ENCODE measurements around the gene FAF1.
"Not testable (repeated sequence)": the region's sequence is repeated elsewhere in the genome, so short reads cannot be mapped to it uniquely, and the experiment has no call there.

Gene FAF1

DNA sequence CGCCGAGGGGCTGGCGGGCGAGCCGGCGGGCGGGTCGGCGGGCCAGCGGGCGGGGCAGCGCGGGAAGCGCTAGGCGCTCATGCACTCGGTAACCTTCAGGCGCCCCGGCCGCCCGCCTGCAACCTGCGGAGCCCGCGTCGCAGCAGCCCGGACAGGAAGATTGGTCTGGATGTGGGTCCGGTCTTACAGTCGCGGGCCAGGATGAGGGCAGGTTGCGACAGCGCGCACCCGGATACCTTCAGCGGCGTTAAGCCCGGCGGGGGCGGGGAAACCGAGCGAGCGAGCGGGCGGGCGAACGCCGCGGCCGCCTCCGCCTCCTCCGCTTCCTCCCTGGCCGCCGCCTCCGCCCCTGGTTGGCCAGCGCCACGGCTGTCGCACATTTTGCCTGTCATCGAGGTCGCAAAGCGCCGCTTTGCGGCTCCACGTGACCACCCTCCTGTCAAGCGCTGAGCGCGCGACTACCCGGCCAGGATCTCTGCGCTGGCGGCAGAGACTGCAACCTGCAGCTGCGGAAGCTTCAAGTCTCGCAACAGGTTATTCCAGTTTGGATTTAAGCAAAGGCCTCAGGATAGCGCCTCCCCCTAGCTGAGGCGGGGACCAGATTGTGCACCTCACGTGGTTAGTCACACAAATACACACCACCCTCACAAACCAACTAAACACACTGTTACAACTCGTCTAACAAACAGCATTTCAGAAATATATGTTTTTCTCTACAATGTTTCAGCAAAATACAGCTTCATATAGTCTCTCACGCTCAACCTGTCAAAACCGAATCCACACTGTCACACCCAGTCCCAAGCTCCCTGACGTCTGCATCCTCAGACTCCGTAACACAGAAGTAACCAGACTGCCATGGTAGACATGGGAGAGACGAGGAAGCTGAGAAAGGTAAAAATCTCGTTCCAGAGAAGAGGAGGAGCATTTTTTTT, at the start of gene FAF1:
Gene FAF1 (minus strand): TSS at position 355 of the 932 bp plus-strand sequence. CDS start 456 bp downstream, outside the sequence.
- DNase-seq: peak; percentile 95

DNA sequence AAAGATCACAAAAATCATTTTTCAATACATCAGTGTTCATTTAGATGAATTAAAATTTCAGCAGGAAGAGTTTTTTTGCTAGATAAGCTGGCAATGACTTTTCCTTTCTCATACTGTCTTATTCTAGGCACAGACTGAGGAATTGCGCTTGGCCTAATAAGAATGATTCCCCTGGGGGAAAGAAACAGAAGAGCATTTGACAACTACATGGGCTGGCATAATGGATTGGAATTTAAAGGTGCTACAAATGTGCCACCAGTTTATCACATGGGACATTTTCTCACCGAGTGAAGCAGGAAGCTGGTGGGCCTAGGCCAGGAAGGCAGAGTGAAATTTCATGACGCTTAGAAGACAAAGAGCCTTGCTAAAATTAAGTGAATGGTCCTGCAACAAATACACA, 49.3 kb upstream of the FAF1 start:
- DNase-seq: no peak

DNA sequence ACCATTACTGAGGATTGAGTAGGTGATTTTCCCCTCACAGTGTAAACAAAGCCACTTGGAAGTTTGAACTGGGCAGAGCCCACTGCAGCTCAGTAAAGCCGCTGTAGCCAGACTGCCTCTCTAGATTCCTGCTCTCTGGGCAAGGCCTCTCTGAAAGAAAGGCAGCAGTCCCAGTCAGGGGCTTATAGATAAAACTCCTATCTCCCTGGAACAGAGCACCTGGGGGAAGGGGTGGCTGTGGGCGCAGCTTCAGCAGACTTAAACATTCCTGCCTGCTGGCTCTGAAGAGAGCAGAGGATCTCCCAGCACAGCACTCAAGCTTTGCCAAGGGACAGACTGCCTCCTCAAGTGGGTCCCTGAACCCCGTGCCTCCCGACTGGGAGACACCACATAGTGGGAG, 45.5 kb upstream of the FAF1 start:
- DNase-seq: not testable (repeated sequence)

DNA sequence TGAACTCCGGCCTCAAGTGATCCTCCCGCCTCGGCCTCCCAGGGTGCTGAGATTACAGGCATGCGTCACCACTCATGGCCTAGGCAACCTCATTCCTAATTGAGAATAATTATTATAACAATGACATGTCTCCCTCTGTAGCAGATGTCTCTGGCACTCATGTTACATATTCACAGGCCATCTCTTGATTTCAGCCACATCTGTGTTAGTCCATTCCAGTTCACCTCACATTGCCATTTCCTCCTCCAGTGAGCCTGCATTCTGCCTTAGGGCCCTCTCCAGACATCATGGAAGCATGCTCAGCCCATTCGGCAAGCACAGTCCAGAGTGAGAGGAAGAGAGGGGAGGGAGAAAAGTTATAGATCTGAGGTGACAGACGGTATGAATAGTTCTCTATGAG, 42.4 kb upstream of the FAF1 start:
- no peak for DNase-seq

DNA sequence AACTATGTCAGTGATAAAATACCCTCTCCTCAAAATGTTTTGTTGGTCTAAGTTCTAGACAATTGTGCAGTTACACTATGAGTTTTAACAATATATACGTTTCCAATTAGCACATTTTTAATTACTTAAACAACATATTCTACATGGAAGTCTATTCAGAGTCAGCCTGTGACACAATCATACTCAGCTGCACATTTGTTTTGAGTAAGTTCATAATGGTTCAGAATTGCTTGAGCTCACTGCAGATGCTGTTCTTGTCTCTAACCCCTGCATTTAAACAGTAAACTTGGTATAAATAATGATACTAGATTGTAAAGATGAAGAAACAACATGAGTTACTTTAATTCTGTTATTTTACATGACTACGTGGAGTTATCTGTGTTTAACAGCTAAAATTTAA, 40.6 kb upstream of the FAF1 start:
- DNase-seq: no peak

DNA sequence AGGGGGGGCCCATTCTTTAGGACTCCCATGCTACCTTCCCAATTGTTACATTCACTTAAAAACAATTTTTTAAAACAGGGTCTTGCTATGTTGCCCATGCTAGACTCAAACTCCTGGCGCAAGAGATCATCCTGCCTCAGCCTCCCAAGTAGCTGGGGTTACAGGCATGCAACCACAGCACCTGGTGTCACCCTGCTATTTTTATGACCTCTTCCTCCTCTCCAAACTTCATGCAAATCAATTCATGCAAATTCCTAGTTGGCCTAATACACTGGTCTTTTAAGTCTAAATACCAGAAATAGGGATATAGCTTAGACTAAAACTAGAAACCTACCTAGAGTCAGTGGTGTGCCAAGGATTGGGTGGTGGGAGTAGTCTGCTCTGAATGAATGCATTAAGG, 40.1 kb upstream of the FAF1 start:
- no peak for DNase-seq

DNA sequence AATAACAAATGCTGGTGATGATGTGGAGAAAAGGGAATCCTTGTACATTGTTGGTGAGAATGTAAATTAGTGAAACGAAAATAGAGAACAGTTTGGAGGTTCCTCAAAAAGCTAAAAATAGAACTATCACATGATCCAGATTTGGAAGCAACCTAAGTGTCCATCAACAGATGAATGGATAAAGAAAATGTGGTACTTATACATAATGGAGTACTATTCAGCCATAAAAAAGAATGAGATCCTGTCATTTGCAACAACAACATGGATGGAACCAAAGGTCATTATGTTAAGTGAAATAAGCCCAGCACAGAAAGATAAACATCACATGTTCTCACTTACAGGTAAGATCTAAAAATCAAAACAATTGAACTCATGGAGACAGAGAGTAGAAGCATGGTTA, 39.3 kb upstream of the FAF1 start:
- not testable (repeated sequence) for DNase-seq

DNA sequence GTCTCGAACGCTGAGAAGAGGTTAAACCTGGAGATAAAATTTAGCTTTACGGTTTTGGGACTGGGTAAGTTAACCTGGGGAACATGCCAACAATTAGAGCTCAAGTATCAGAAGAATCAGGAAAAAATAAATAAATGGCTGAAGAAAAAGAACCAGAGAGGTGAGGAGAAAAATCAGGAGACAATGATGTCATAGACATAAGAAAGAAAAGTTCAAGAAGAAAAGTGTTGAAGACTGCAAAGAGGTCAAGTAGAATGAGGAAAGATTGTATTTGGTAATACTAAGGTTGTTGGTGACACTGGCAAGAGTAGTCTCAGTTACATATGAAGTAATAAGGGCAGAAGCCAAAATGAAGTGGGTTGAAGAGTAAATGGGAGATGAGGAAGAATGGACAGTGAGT, 36.0 kb upstream of the FAF1 start:
- no peak for DNase-seq

DNA sequence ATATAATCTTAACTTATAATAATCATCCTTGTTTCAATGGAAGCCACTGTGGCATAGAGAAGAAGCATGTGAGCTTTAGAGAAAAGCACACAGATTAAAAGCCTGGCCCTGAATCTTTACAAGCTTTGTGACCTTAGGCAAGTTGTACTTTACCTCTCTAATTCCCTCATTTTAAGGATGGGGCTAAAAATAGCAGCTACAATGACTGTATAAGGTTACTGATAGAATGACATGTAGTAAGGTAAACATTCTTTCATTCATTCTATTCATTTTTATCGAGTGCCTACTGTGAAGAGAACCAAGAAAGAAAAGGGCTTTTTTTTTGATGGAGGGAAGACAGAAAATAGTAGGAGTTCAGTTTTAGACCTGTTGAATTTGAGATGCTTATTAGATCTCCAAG, 35.6 kb upstream of the FAF1 start:
- no peak for DNase-seq

DNA sequence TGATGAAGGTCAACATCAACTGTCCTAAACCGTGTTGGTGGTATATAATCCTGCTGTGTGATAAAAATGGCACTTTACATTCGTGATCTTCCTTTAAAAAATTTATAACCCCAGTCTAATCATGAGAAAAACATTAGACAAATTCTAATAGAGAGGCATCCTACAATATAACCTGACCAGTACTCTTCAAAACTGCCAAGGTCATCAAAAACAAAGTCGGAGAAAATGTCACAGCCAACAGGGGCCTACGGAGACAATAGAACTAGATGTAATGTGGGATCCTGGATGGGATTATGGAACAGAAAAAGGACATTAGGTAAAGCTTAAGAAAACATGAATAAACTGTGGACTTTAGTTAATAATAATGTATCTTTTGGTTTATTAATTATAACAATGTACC, 34.9 kb upstream of the FAF1 start:
- no peak for DNase-seq

DNA sequence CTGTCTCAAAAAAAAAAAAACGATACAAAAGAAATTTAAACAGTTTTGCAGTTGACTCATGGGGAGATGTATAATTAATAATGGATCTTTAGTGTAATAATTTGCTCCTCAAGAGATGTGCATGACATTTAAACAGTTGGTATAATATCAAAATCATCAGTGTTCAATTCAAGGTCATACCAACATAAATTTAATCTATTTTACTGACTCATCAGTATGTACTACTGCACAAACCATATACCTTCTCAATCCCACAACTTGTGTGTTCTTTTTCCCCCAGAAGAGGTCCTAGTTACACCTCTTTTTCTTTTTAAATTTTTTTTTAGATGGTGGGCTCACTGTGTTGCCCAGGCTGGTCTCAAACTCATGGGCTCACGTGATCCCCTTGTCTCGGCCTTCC, 33.6 kb upstream of the FAF1 start:
- DNase-seq: no peak

DNA sequence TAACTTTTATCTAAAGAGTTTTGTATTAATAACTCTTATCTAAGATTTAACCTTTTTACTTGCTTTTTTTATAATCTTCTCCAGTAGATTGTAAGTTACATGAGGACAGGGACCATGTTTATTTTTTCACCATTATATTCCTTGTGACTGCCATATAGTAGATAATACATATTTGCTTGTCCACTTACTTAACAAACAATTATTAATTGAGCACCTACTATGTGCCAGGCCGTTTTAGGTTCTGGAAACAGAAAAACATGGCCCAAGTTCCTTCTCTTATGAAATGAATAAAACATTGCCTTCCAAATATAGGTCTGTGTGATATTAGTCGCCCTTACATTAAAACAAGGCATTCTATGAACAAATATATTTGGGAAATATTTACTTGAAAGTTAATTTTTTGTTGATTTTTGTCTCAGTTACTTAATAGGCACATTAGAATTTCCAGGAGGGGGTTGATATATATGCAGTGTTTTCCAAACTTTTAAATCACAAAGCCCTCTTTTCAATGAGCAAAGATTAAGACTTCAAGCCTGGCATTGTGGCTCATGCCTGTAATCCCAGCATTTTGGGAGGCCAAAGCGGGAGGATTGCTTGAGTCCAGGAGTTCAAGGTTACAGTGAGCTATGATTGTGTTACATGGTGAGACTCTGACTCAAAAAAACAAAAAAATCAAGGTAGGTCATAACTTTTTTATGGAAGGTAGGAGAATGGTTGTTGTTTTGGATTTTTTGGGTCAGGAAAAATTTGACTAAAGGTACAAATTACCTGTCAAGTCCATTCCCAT, 32.7 kb upstream of the FAF1 start:
- no peak for DNase-seq

DNA sequence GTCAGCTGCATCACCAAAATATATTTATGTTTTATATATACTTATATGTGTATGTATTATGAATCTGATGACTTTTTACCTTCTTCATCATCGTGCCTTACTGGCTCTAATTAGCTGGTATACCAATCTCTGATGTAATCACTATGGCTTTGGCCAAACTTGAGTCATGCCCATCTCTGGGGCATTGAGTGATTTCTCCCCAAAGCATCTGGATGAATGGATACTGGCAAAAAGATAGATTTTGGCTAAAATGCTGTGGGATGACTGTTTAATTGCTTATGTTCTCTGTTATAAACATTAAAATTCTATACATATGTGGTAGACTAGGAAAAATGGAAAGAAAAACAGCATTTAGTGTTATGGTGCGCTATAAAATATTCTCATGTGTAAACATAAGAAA, 29.6 kb upstream of the FAF1 start:
- DNase-seq: no peak

DNA sequence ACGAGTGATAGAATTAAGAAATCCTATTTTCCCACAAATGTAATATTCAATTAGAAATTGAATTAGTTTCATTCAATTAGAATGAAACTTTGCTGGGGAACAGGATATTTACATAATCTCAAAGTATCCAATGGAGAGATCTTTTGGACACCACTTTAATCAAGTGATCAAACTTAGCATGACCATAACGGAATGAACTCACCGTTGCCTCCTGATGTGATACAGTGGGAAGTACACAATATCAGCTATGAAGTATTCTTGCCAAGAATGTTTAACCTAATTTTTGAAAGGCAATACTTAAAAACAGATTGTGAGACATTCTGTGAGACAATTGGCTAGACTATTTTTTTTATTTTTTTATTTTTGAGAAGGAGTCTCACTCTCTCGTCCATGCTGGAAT, 26.6 kb upstream of the FAF1 start:
- no peak for DNase-seq

DNA sequence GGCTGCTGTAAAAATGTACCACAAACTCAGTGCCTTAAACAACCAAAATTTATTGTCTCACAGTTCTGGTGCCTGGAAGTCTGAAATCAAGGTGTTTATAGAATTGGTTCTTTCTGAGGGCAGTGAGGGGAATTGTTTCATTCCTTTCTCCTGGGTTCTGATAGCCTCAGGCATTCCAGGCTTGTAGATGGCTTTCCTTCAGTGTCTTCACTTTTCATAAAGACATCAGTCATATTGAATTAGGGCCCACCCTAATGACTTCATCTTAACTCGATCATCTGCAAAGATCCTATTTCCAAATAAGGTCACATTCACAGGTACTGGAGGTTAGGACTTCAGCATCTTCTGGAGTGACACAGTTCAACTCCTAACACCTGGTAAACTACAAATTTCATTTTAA, 25.0 kb upstream of the FAF1 start:
- DNase-seq: no peak

DNA sequence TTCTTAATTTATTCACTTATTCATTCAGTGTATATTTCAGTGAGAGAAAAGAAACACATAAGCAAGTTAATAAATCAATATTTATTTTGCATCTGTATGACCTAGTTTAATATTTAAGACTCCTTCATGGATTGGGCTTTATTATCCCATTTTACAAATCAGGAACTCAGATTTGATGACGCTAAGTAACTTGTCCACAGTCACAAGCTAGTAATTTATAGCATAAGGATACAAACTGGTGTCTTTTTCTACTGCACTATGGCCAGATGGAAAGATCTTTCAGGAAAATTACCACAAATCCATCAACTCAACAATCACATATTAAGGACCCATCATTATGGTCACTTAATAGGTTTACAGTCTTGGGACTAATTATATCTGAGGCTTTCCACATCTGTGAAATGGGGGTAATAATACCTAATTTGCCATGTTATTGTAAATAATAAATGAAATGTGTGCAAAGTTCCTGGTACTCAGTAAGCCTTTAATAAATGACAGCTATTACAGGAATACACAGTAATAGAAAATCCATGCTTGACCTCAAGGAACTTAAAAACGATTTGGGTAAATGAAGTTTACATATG, 23.2 kb upstream of the FAF1 start:
- no peak for DNase-seq

DNA sequence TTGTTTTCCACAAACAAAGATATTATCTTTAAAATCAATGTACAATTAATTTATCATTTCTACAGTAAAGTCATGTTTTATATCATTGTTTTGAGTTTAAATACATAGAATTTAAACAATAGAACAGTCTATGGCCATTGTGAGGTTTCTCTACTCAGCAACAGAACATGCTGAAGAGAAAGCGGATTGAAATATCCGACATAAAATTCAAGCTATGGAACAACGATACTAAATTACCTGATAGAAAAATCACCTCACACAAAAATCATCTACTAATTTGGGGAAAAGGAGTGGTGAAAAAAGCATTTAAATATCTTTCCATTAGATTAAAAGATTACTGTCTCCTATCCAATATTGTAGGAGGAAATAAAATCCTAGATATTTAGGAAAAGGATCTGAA, 22.5 kb upstream of the FAF1 start:
- no peak for DNase-seq

DNA sequence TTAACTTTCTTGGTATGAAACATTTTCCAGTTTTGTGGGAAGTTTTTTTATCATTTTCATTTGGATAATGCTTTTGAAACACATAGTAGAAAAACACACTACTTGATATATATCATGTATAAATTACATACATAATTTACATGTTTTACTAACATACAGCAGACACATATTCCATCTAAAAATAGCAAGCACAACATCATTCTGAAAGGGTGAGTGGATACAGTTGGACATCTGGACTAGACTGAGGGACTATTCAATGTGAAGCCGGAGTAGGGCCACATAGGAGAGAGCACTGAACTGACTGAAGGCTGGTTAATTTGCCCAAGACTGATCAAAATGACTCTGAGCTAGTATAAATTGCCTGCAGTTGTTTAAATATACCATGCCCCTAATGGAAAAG, 21.7 kb upstream of the FAF1 start:
- no peak for DNase-seq

DNA sequence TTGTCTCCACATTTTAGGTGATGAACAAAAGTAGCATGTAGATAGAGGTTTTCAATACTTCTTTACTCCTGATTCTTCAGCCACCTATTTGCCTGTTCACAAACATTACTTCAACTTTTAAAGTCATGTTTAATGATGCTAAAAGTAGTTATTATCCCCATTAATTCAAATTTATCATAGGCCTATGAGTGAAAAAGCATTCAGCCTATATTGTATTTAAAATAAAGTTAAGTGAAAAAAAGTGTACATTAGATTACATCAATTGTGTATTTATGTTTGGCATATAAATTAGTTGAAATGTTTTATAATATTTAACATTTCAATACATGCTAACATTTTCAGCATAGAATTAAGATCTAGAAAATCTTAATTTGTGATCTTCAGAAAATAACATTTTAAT, 20.4 kb upstream of the FAF1 start:
- DNase-seq: no peak

DNA sequence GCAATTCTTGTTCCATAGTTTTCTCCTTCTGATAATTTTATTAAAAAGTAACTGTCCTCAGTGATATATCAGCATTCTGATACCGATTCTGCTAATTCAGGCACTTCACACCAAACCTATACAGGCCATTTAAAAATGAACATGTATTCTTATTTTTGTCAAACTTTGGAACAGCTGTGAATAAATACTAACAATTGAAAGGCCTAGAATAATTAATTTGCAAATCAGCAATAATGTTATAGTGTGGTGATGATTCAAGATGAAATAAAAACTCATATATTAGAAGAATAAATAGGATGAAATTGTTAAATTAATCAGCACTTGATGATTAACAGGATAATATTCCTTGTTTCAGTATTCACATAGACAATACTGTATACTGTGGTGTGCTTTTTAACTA, 19.9 kb upstream of the FAF1 start:
- DNase-seq: no peak

DNA sequence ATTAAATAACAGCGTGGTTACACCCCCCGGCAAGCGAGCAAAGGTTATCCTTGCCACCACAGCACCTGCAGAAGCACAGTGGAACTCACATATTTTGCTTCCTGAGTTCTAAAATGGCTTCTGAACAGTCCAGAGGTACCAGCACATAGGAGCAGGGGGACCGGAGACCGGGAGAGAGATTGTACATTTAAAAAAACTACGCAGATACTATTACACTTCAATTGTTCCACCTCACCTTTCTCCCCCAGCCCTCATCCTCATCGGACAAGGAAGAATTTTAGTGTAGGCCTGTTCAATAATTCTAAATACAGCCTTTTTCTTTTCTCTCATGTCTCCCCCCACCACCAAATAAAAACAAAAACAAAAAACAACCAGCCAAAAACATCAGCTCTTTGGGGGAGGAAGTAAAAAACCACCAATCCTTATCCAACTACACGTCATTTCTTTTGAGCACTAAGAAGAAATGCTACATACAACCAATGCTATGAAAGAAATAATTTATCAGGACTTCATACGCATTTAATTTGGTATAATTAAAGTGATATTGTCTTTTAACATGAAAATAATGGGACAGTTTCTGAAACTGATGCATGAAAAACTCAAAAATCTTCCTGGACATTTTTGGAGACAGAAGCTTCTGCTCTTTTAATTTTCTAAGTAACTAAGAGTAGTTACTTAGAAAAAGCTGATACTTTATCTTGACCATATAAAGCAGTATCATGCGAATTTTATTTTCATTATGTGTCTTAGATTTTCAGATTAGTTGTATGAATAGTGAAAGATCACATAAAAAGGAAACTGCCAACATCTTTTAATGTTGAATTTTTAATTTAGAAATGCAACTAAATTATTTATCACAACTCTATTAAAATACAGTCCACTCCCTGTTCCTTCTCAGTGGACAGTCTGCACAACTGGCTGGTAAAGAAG, 19.1 kb upstream of the FAF1 start:
- no peak for DNase-seq

DNA sequence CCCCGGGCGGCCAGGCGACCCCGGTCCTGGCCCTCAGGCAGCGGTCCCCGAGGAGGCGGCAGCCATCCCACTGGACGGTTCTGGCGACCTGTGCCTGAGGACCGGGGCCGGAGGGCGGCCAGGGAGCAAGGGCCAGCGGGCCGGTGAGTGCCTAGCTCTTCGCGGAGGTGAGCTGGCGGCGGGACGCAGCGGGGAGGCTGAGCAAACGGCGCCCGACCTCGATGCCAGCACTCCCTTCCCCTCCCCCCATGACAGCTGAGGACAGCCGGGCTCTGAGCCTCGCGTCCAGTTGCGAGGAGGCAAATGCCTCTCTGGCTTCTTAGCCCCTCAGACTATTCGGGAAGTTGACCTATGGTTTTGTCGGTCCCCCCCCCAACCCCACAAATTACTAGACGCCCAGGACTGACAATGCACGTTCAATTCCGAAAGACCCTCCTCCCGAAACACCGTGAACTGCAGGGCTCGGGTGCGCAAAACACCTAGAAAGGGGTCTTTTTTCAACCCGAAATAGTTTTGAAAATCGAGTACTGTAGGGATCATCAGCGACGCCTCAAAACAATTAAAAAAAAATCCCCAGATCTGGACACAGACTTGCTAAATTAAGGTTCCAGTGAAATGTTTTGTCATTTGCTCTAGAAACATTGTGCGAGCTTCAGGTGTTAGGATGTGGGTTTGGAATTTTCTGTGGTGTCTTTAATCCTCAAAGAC, 18.2 kb upstream of the FAF1 start:
- DNase-seq: peak; percentile 31 to 35

Data from stimulated activated CD4-positive, alpha-beta T cell treated with anti-CD3 and anti-CD28 coated beads, Interleukin-2, amount 100 ng/mL, for 24 hours (primary cell).